GM19193 (cell line): ENCODE measurements around the gene PITHD1.
A peak's percentile ranks its signal among the peaks of the same experiment; 100 is the strongest.

Source experiments
- POLR2A ChIP-seq: IDR thresholded peaks from 4 replicates; pipeline ENCODE4 v1.6.1; 2011; ENCODE audit not compliant: insufficient read depth, insufficient read length; ENCODE audit errors: extremely low read depth

Gene PITHD1, protein sequence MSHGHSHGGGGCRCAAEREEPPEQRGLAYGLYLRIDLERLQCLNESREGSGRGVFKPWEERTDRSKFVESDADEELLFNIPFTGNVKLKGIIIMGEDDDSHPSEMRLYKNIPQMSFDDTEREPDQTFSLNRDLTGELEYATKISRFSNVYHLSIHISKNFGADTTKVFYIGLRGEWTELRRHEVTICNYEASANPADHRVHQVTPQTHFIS

DNA sequence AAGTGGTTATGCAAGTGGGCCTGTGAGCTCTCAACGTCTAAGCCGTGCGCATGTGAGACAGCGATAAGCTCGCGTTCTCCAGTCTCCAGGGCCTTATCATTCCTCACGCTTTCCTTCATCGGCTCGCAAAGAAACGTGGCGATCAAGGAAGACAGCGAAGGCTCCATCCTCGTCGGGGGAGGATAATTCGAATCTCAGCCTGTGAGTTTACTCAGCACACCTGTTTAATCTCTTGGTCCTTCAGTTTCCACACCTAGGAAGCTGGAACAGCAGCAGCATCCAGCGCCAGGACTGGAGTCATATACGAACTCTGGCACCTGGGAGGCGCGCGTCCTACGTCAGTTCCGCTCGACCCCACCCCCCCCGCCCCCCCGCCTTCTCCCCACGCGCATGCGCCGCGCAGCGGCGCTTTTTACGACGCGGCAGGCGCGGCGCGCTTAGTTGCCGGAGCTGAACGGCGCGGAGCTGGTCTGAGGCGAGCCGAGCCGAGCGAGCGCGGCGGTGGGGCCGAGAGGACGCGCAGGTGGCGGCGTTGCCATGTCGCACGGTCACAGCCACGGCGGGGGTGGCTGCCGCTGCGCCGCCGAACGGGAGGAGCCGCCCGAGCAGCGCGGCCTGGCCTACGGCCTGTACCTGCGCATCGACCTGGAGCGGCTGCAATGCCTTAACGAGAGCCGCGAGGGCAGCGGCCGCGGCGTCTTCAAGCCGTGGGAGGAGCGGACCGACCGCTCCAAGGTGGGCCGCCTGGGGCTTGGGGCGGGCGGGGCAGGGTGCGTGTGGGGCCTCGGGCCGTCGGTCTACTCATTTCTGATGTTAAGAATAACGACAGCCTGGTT lies at the start of gene PITHD1:
TSS of gene PITHD1 (plus strand) at position 440 of the 836 bp plus-strand sequence. CDS start at position 538, 98 bp downstream.
- TF ChIP-seq POLR2A: peak; percentile 90

DNA sequence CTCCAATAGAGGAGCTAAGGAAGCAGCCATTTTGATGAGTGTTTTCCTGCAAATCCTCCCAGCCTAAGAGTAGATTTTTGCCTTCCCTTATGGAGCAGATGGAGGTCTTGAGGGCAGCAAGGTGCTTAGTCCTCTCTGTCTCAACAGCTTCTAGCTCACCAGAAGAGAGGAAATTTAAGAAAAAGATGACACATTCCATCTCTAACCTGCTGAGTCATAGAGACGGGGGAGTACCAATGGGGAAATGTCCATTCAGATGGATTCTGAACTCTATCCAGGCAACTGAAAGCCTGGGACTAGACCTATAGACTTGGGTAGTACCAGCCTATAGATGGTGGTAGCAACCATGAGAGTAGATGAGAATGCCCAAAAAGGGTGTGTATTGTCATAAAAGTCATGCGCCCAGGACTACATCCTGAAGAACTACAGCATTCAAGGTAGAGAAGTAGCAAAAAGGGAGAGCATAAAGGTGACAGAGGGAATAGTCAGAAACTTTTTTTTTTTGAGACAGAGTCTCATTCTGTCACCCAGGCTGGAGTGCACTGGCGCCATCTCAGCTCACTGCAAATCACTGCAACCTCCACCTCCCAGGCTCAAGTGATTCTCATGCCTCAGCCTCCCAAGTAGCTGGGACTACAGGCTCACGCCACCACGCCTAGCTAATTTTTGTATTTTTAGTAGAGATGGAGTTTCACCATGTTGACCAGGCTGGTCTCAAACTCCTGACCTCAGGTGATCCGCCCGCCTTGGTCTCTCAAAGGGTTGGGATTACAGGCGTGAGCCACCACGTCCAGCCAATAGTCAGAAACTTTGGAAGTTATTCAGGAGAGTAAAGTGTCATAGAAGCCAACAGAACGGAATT lies 45.6 kb upstream of the PITHD1 start:
- TF ChIP-seq POLR2A: no peak

DNA sequence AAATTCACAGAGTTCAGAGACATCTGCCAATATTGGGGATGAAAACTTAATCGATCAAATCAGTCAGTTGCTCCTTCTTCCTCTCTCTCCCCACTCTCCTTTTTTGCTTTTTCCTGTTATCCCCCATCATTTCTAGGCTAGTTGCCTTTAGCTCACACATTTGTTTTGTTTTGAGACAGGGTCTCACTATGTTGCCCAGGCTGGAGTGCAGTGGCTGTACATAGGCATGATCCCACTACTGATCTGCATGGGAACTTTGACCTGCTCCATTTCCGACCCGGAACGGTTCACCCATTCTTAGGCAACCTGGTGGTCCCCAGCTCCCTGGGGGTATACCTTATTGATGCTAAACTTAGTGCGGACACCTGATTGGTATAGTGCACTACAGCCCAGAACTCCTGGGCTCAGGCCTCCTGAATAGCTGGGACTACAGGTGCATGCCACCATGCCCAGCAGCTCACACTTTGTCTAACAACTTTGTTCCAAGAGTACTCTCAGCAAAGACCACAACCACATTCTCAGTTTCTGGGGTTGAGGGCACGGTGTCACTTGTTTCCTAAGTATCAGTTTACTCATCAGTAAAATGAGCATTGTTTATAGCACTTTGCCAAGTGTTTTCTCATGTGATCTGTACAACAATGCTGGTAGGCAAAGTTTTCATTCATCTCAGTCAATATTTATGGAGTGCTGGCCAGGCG lies 41.6 kb upstream of the PITHD1 start:
- no peak for TF ChIP-seq POLR2A

DNA sequence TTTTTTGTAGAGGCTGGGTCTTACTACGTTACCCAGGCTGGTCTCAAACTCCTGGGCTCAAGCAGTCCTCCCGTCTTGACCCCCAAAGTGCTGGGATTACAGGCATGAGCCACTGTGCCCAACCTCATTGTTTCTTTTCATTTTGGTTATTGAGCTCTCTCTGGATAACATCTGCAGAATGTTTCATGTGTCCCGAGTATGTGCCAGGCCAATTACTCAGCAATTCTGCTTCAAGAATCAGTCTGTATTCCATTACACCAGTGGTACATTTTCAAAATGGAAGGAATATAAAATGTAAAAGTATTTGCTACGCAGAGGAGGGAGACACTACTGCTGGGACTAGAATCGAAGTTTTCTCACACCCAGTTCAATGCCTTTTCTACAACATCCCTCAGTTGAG lies 36.6 kb upstream of the PITHD1 start:
- TF ChIP-seq POLR2A: no peak

DNA sequence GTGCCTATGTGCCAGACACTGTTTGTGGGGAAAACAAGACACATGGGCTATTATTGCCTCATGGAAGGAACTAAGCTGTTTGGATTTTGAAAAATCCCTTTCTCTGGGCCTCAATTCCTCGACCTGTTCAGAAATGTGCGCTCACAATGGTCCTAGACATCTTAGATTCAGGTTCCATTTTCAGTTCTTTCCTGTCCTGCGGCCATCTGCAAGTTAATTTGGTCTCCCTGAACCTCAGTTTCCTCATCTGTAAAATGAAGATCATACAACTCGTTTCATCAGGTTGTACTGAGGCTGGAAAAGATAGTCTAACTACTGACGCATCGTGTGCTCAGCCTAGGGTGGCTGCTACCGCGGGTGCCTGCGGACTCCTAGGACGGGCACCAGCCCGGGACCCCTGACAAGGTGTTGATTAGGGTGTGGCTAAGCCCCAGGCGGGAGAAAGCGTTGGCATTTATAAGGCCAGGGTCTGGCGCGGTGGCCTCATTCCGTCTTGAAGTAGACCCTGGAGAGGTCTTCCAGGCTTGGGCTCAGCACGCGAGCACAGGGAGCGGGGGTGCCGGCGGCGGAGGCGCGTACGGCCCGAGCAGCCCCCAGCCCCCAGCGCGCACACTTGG lies 35.4 kb upstream of the PITHD1 start:
- TF ChIP-seq POLR2A: no peak

DNA sequence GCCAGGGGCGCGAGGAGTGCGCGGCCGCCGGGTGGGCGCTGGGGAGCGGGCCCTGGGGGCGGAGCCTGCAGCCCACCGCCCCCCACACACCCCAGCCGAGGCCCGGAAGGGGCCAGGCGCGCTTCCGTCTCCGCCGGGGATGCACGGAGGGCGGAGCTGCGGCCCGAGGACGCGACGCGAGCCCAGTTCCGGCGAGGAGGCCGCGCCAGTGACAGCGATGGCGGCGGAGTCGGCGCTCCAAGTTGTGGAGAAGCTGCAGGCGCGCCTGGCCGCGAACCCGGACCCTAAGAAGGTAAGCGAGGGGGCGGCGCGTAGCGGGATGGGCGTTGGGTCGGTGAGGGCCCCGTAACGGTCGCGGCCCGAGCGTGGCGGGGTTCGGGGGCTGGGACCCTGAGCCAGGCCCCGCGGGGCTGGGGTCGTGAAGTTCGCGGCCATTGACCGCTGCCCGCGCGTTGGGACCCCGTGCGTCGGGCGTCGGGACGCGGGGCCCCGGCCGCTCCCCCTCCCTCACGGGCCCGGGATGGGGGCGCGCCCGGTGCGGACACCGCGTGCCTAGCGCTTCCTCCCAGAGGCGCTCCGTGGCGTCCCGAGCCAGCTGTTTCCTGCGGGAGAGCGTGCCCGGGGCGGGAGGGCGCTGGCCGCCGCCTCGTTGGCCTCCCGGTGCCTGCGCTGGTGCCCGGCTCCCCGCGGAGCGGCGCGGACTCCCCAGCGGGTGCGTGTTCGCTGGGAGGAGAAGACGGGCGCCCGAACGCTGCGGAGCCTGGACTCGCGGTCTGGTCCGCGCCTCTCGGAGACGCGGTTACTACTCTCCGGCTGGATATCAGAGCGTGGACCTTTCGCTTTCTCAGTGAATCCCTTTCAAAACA lies 34.7 kb upstream of the PITHD1 start, which contains the start of gene ELOA:
TSS of gene ELOA (plus strand) at position 185 of the 866 bp plus-strand sequence. CDS start at position 218, 33 bp downstream.
- peak; percentile 90 for TF ChIP-seq POLR2A

DNA sequence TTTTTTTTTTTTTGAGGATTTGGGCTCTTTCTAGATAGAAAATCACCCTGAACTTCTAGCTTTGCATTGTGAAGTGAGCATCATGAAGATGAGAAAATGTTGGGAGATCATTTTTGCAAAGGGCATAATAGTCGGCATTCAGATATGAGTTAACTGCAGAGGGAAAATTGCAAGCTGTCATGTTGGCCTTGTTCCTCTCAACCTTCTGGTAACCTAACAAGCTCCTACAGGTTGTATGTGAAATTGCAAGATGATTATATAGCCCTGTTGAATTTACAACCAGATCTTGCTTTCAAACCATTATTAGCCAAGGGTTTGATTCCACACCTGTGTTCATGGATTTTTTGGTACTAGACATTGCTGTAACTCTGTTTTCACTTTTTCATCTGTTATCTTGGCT lies 32.7 kb upstream of the PITHD1 start:
- TF ChIP-seq POLR2A: no peak

DNA sequence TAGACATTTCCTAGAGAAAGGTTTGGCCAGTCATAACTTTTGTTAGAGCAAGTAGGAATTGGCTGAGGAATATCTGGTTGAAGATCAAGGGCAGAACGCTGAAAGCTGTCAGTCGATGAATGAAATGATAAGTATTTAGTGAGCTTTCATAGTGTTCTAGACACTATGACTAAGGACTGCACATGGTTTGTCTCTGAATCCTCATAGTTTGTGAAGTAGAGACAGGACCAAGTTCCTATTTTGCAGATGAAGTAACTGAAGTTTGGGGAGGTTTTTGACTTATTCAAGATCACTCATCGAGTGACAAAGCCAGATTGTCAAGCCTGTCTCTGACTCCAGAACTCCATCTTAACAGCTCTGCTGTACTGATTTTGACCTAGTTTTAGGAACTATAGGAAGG lies 30.2 kb upstream of the PITHD1 start:
- no peak for TF ChIP-seq POLR2A

DNA sequence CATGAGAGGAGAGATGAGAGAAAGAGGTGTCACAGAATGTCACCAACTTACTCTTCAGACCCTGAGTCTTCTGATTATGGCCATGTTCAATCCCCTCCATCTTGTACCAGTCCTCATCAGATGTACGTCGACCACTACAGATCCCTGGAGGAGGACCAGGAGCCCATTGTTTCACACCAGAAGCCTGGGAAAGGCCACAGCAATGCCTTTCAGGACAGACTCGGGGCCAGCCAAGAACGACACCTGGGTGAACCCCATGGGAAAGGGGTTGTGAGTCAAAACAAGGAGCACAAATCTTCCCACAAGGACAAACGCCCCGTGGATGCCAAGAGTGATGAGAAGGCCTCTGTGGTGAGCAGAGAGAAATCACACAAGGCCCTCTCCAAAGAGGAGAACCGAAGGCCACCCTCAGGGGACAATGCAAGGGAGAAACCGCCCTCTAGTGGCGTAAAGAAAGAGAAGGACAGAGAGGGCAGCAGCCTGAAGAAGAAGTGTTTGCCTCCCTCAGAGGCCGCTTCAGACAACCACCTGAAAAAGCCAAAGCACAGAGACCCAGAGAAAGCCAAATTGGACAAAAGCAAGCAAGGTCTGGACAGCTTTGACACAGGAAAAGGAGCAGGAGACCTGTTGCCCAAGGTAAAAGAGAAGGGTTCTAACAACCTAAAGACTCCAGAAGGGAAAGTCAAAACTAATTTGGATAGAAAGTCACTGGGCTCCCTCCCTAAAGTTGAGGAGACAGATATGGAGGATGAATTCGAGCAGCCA lies 27.0 kb upstream of the PITHD1 start:
- no peak for TF ChIP-seq POLR2A

DNA sequence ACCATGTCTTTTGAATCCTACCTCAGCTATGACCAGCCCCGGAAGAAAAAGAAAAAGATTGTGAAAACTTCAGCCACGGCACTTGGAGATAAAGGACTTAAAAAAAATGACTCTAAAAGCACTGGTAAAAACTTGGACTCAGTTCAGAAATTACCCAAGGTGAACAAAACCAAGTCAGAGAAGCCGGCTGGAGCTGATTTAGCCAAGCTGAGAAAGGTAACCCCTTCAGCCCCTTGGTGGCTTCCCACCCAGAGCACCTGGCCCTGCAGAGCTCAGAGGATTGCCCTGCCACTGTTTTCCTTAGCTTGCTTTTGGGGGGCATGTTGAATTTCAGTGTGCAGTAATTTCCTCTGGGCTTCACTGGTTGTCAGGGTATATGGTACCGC lies 26.4 kb upstream of the PITHD1 start:
- TF ChIP-seq POLR2A: no peak

DNA sequence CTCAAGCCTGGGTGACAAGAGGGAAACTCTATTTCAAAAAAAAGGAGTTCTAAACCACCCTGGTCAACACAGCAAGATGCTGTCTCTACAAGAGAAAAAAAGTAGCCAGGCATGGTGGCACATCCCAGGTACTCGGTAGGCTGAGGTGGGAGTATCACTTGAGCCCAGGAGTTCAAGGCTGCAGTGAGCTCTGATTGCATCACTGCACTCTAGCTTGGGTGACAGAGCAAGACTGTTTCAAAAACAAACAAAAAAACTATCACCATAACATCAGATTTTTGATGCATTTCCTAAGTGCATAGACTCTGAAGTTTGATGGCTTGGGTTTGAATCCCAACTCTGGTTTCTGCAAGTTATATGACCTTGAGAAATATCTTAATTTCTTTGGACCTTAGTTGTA lies 25.3 kb upstream of the PITHD1 start:
- no peak for TF ChIP-seq POLR2A

DNA sequence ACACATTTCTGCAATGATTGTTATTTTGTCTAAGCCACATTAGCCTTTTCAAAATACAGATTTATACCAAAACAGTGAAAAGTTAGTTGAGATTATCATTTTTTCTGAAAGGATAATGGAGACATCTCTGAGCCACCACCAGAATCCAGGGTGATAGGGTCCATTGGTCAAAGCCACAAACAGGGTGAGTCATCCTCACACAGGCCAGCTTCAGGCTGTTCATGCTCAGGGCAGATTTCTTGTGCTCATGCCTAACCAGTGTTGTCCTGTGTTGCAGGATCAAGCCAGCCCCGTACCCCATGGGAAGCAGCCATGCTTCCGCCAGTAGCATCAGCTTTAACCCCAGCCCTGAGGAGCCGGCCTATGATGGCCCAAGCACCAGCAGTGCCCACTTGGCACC lies 21.5 kb upstream of the PITHD1 start:
- no peak for TF ChIP-seq POLR2A

DNA sequence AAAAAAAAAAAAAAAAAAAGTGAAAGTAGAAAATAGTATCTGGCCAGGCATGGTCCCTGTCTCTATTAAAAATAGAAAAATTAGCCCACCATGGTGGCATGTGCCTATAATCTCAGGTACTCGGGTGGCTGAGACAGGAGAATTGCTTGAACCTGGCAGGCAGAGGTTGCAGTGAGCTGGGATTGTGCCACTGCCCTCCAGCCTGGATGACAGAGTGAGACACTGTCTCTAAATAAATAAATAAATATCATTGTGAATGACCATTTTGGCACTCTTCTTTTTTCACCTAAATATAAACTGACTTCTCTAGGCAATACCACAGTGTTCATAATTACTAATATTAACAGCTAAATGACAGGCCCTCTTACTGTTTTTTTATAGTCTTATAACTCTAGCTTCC lies 20.4 kb upstream of the PITHD1 start:
- no peak for TF ChIP-seq POLR2A
